NCI-H2107 (cell line): ENCODE data around the gene TMEM132C.

ENCODE experiments used
- DNase-seq: peaks from one replicate; lab custom pipeline; 2025; lab: John Stamatoyannopoulos, UW

The TMEM132C gene

DNA sequence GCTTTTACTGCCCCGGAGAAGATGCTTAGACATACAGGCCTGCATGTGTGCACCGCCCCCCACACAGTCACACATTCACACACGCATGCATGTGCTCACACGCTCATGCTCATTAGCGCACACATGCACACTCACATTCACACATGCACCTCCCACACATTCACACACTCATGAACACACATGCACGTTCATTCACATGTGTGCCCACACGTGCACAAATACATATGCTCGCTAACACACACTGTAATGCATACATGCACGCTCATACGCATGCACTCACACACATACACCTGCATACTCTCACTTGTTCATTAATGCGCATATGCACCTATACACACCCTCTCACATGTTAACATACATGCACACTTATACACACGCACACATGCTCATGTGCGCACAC lies 21.9 kb downstream of the TMEM132C start:
- no peak for DNase-seq

DNA sequence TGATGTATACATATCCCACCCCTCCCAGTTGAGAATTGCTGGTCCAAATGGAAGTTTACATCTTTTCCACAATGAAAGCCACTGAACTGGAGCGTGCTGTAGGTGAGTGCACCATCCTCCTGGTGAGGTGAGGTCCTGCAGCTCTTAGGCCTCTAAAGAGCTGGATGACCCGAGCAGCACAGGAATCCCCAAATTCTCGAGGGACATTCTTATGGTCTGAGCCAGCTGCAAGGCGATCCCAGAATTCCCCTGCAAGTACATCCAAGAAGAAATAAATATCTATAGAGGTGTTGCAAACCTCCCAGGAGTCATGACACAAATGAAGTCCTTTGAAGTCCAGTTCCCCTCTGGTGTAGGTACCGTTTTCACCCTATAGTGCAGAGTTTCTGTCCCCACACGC lies 24.0 kb downstream of the TMEM132C start:
- DNase-seq, result no peak

DNA sequence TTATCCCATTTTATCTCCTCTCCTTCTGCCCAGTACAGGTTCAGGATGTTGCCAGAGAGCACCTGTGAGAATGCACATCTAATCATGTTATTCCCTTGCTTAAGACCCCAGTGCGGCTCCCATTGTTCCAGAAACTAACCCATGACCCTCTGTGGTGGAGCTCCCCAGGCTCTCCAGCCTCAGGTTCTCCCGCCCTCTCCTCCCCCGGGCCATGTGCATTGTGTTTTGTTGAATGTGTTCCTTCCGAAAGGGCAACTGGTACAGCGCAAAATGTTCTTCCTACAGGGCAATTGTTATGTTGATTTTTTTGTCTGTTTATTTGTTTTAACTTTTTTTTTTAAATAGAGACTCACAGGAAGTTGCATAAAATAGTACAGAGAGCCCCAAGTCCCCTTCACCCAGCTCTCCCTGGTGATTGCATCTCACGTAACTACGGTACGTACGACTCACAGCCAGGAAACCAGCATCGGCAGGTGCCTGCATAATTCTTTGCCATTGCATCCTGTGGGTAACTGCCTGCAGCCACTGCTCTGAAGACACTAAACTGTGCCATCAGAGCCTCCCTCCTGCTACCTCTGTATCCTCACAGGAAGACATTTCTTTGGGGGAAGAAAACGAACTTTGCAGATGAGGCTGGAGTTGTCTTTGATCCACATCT lies 31.2 kb downstream of the TMEM132C start:
- DNase-seq, result no peak

DNA sequence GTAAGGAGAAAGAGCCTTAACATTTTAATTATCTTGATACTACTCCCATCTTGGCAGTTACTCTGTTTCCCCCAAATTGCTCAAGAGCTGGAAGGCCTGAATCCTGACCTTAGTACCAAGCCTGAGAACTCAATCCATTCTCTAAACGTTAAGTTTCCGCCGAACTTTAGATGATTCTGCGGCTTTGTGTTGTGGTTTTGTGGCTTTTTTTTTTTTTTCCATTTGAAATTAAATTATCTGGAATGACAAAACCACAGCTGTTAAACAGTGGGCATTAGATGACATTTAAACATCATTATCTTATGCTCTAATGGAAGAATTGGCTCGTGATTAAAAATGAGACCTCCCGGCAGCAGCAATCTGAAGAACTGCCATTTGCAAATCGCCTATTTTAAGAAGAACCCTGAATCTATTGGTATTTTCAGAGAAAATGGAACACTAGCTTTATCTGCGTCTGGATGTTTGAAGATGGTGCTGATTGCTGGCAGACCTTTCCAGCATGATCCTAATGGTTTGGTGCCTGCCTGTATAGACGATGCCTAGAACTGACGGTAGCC lies 38.4 kb downstream of the TMEM132C start:
- DNase-seq, result no peak

DNA sequence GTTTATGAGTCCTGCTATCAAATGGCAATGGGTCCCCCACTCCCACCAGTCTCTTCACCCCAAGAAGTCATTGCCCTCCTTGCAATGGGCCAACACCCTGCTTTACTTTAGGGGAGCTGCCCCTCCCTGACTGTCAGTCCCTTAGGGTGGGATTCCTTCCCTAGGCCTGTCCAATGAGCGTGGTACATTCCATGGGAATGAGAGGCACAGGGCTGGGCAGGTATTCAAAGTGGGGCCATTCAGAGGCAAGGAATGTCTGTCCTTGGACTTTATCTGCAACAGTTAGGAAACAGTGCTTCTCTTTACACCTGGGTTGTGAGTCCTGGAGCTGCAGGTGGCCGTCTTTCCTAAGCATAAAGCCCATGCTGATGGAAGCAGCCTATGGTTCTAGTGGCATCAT lies 40.8 kb downstream of the TMEM132C start:
- no peak for DNase-seq

DNA sequence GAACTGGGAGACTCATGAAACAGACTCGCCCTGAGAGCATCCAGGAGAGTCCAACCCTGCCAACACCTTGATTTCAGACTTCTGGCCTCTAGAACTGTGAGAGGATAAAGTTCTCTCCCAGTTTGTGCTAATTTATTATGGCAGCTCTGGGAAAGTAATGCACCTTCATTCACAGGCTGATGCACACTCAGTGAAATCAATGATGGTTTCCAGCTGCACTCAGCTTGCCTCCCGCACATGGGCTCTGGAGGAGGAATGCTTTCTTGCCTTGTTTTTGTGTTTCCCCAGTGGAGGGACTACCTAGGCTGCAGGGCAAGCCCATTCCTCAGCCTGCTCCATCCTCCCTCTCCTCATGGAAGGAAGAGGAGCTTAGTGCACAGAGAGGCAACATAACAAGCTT lies 45.7 kb downstream of the TMEM132C start:
- no peak for DNase-seq

DNA sequence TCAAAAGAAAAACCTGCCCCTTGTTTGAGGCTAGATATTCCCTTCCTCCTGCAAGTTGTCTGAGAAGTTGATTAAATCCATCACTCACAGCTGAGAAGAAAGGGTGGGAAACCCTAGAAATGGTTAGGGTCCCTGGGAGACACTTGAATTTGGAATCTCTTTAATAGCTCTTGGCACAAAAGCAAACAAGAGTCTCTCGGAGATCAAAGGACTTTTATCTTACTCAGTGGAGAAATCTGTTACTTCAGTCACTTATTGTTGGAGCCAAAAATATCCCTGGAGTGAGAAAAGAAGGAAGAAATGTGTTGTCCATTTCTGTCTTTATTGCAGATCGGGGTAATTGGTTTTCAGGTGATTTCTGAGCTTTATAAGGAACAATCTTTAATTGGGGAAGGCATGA lies 47.0 kb downstream of the TMEM132C start:
- no peak for DNase-seq

DNA sequence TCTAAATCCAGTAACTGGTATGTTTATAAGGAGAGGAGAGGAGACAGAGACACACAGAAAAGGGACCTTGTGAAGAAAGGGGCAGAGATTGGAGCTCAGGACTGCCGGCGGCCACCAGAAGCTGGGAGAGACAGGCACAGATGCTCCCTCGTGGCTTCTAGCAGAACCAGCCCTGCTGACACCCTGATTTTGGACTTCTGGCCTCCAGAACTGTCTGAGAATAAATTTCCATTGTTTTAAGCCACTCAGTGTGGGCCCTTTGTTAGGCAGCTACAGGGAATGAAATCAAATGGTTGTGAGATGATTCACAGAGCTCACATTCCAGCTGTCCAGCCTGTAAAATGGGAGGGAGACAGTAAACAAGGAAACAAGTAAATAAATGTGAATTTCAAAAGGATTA lies 47.6 kb downstream of the TMEM132C start:
- no peak for DNase-seq

DNA sequence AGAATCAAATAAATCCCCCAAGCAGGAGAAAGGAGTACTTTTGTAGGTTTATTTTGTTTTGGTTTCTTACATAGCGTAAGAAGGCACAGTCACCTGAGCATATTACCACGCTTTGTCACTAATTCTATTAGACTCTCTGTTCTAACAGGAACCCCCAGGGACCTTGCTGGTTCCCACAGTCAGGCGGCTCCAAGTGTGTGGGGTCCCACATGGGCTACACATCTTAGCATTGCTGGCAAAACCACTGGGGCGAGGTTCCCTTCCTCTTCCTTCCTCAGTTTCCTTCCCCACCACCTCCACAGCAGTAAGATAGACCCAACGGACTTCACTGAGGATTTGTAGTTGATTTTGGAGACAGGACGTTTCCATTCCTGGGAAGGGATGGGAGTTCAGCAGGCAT lies 49.1 kb downstream of the TMEM132C start:
- no peak for DNase-seq

DNA sequence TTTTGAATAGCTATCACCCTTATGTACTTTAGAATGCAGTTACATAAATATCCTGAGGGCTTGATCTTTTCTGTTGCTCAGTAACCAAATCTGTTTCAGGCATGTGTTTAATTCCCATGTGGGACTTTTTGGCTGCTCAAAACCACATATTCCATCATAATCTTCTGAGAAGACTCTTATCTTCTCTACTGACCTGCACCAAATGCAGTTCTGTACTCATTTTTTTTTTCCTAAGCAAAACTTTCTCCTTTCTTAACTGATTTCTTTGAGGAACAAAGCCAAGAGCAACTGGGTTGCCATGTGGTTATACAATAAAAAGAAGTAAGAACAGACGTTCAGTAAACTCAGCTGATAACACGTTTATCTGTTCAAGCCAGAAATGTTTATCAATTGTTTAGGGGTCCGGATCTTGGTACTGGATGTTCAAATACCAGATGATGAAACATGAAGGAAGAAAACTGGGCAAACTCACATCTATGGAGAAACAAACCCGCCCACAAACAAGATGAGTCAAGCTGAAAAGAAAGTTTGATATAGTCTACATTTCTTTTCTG lies 50.1 kb downstream of the TMEM132C start:
- DNase-seq, result no peak

DNA sequence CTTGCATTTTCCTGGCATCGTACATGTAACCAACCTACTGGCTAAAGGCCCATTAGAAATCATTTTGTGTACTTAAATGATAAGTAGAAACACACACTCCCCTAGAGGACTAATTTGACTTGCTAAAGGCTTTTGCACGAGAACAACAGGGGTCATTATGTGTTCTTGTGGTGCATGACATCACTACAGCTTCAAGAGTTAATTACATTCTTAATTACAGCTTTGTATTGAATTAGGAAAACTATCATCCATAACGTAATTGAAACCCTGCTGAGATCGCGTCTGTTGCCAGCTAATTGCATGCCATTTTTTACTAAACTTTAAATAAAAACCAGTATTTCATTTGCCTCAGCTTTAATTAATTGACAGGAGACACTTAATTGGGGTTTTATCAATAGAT lies 51.4 kb downstream of the TMEM132C start:
- no peak for DNase-seq

DNA sequence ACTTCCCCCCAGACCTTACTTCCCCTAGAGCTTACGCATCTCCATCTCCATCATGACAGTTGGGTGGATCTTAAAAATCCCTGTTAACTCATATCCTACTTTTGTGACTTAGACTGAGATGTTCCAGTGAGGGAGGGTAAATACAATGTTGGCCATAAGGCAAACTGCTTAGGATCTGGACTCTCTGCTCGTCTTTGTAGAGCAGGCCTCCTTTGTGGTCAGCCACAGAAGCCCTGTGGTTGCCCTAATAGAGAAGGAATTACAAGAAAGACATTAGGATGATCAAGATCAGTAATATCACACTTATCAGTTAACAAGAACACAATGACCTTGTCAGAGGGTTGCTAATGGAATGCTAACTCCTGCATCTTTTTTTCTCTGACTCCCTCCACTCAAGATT lies 52.0 kb downstream of the TMEM132C start:
- DNase-seq, result no peak

DNA sequence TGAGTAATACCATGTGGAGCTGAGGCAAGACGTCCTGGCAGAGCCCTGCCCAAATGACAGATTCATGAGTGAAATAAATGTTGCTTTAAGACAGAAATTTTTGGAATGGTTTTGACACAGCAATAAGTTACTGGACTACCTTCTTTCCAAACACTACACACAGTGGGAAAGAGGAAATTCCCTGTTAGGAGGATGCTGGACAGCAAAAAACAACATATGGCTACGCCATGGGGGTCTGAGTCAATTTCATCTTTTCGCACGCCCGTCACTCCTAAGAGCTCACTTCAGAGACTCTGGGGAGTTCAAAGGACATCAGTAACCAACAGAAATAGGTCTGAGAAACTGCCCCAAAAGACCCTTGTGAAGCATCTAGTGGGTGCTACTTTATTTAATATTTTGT lies 55.4 kb downstream of the TMEM132C start:
- DNase-seq, result no peak

DNA sequence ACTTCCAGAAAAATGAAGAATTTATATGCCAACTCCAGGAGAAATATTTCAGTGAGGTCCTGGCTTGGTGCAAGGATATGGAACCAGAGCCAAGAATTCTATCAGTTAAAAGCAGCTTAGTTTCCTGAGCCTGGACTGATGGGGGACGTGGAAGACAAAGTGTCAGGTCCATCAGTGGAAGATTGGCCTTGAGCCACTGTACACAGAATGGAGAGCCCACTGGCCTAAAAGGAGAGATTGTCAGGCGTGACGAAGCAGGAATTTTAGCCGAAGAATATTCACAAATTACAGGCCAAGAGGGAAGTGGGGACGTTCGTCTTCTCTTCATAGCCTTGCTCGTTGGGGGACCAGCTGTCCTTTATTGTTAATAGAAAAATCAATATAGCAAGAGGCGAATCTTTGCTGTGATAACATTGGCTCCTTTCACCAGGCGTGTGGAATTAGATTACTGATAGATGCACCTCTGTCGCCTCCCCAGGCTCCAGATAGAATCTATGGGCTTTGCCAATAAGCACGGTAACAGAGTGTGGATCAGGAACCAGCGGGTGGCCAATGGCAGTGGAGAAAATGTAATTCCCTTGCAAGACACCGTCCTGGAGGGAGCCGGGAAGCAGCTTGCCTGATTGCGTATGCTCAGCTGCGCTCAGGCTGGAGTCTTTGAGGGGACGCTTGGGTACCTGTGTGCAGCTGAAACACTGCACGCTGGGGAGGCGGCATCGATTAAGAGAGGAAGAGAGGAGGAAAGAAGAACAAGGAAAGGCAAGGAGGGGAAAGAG lies 56.4 kb downstream of the TMEM132C start:
- DNase-seq, result no peak

DNA sequence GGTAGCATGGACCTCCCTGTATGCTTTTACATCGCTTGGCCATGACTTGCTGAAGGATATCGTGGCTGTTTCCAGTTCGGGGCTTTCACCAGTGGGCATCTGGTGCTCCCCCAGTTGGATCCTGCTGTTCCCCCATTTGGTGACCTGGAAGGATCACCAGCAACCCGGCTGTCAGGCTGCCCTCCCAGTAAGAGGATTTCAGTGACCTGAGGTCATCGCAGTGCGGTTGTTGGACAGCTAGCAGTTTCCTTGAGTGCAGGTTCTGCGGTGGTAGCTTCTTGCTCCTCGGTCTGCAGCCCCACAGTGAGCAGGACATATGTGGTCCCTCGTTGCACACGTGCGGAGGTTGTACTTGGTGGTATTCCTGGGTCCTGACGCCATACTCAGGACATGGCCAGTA lies 58.7 kb downstream of the TMEM132C start:
- DNase-seq, result no peak

DNA sequence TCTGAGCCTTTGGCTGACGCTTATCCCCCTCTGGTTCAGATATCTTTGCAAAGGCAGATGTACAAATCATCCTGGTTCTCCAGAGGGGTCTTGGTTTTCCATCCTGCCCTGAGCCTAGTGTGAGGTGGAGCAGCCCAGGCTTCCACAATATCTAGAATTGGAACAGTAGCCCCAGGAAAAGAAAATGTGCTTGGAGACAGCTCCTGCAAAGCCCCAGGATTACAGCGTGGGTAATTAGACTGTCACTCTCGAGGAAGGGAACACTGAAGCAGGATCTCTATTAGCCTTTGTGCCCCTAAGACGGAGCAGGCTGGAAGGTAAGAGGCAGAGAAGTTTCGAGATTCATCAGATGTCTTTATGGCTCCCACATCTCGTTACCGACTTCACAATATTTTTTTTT lies 59.4 kb downstream of the TMEM132C start:
- no peak for DNase-seq

DNA sequence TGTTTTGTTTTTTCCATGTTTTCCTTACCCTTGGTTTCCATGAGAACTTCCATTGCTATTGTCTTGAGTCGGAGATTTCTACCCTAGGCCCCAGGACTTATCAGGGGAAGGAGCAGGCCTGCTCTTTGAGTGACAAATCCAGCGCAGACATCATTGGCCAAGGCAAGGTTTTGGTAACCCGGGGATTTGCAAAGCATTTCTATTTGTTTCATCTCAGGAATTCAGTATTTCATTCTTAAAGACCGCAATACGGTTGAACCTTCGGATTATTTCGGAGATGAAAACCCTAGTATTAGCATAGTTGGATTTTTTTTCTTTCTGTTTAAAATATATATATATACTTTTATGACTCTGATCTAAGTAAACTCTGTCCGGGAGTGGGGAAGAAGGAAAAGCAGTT lies 62.0 kb downstream of the TMEM132C start:
- no peak for DNase-seq

DNA sequence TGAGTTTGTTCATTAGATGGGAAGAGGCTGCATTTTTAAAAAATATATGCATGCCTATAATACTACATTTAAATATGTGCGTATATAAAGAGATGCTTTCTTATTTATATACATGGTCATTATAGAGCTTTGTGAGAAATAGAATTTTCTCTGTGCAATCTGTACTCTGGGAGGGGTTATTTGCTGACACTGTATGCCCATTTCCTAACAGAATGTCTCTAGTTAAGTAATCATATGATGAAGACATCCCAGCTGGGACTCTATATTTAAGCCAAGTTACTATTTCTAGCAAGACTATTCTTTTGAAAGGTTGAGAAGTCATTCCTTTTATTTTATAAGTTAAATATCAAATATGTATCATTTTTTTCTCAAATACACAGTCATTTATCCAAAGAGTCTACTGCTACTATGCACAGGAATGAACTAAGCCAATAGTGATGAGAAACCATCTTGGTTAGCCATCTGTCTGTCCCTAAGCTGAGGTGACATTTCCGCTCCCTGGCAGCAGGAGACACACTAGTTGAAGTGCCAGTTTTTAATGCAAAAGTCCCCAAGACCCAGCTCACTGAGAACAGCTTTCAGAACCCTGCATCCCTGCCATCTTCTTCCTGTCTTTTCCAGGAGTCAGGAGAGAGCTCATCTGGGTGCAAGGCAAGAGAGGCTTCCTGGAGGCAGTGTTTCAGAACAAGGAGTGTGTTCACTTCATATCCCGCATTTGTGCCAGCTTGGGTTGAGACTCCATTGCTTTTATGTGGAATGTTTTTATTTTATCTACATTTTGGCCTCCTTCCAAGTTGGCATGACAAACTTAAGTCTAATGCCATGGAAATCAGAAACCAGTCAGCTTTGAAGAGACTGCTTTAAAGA lies 69.5 kb downstream of the TMEM132C start:
- DNase-seq, result no peak

DNA sequence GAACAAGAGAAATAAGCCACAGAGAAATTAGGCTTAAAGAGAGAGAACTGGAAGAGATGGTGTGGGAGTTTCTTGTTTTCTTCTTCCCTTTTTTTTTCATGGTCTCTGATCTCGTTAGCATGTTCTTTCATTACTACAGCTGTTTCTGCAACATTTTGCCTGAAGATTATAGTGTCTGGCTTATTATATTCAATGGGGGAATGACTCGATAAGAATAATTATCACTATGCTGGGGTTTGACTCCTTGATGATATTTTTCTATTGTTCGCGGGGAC lies 70.0 kb downstream of the TMEM132C start:
- no peak for DNase-seq

DNA sequence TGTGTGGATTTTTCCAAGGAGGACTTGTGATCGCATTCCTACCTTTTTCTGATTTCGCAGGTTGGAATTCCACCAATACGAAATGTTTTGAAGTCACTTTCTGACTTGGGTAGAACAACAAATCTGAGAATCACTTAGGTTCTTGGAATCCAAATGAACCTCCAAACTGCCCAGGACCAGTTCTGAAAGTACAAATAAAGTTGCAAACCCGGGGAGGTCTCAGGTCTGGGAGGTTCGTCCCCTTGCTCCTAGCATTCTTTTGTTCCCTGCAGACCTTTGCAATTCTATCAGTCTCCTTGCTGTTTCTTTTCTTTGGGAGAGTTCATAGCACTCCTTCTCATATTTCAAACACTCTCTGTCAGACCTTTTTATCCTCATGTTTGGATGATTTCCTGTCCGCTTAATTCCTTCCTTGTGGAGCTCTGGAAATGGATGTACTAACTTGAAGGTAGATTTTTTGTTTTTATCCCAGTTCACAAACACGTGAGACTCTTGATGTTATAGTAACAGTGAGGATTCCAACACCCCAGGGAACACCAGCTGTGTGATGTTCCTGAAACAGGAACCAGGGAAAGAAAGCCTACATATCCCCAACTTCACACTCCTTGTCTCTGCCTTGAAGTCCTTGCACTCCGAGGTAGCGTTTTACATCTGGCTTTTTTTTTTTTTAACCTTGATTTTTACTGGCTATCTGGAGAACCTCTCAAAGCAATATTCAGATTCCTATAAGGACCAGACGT lies 70.6 kb downstream of the TMEM132C start:
- no peak for DNase-seq

DNA sequence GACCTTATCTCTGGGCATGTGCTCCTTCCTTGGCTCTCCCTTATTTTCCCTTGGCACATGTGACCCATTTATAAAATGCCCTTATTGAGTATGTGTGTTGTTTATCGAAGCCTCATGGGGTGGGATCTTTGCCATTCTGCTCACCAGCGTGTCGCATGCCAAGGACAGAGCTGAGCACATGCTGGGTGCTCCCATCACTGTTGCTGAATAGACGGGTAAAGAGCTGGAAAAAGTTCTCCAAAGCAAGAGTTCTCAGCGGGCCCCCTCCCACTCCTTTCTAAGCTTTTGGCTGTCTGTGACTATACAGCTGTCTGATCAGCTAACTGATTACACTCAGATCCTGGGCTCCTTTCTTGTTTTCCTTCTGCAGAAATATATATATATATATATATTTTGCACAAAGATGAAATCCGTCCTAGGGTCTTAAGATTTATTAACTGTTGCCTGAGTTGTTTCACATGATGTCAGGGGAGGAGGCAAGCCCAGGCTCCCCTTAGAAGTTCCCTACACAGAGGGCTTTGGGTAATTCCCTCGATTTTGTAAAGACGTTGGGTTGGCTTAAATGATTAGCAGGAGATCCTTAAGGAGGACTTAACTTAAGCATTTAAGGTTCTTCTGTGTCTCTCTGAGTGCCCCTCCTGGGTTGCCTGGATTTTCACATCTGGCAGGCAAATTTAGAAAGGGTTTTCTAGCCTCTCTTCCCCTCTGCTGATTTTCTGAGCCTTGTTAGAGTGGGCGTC lies 71.6 kb downstream of the TMEM132C start:
- no peak for DNase-seq
